Stimulated activated naive CD4-positive, alpha-beta T cell (primary cell): ENCODE measurements around the gene CLDN9.
"Not testable (repeated sequence)": the region's sequence is repeated elsewhere in the genome, so short reads cannot be mapped to it uniquely, and the experiment has no call there.

Experiments
- DNase-seq, 6 experiments: peaks; one replicate each; lab custom pipeline; 2025; lab: John Stamatoyannopoulos, UW

The CLDN9 gene

DNA sequence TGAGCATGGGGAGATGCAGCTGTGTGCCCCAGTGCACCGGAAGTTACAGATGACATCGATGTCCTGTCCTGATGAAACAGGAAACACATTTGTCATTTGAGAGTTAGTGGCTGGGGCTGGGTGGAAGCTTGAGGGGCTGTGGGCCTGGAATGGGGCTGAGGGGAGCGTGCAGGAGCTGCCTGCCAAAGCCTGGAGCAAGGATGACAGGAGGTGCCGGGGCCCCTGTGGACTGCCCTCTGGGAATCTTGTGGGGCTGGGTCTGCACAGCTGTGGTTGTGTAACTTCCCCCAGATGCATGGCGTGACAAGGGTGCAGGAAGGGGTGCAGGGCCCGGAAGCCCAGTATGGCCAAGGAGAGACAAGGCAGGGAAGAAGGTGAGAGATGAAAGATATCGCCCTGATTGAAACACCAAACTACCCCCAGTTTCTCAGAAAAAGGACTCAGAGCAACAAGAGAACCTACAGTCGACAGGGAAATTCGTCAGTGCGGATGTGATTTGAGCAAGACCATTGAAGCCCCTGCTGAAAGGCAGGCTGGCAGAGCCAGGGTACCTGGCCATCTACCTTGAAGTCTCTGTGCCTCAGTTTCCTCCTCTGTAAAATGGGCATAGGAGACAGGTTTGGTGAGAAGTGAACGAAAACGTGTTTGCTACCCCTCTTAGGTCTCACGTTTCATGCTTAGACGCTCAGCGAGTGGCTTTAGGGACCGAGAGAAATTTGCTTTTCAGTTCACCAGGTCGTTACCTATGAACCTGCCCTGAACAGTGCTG lies 42.4 kb downstream of the CLDN9 start:
- no peak for DNase-seq

GRCh38 chr16:3055734-3056115 lies 43.0 kb downstream of the CLDN9 start:
- not testable (repeated sequence) for DNase-seq

- DNase-seq: no peak
Observed at GRCh38 chr16:3056336-3057180, 43.8 kb downstream of the CLDN9 start.

DNA sequence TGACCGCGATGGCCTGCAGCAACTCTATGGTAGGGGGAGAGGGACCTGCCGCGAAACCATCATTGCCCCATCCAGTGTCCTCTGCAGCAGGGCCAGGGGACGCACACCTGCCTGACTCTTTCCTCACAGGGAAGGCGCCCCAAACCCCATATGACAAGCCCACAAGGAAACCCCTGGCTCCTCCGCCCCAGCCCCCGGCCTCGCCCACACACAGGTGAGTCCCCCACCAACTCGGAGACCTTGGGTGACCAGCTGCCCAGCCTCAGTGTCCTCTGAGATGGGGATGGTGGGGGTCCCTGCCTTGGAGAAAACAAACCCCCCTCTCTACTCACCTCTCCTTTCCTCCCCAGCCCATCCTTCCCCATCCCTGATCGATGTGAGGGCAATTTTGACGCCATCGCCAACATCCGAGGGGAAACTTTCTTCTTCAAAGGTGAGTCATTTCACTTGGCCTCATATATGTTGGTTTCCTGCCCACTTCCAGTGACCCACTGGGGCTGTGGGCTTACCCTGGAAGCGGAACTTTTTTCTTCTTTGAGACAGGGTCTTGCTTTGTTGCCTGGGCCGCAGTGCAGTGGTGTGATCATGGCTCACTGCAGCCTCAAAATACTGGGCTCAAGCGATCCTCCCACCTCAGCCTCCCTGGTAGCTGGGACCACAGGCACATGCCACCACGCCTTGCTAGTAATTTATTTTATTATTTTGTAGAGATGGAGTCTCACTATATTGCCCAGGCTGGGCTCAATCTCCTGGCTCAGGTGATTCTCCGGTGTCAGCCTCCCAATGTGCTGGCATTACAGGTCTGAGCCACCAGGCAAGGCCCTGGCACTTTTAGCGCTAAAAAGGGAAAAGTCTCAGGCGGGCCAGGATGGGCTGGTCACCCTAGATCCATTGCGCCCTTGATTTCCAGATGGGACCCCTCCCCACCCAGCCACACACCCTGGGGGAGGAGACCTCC lies 44.7 kb downstream of the CLDN9 start:
- no peak for DNase-seq

DNA sequence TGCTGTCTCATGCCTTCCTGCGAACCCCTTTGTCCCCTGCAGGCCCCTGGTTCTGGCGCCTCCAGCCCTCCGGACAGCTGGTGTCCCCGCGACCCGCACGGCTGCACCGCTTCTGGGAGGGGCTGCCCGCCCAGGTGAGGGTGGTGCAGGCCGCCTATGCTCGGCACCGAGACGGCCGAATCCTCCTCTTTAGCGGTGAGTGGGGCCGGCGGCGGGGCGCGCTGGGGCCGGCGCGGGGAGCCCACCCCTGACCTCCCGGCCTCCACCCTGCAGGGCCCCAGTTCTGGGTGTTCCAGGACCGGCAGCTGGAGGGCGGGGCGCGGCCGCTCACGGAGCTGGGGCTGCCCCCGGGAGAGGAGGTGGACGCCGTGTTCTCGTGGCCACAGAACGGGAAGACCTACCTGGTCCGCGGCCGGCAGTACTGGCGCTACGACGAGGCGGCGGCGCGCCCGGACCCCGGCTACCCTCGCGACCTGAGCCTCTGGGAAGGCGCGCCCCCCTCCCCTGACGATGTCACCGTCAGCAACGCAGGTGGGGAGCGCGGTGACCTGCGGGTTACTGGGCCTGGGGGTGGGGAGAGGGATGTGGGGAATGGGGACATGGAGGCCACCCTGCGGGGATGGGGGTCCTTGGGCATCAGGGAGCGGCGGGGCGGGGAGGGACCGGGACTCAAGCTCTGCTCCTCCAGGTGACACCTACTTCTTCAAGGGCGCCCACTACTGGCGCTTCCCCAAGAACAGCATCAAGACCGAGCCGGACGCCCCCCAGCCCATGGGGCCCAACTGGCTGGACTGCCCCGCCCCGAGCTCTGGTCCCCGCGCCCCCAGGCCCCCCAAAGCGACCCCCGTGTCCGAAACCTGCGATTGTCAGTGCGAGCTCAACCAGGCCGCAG lies 45.7 kb downstream of the CLDN9 start:
- DNase-seq: peak in 5 of 6 experiments; percentile 24 to 52 (median 49)

DNA sequence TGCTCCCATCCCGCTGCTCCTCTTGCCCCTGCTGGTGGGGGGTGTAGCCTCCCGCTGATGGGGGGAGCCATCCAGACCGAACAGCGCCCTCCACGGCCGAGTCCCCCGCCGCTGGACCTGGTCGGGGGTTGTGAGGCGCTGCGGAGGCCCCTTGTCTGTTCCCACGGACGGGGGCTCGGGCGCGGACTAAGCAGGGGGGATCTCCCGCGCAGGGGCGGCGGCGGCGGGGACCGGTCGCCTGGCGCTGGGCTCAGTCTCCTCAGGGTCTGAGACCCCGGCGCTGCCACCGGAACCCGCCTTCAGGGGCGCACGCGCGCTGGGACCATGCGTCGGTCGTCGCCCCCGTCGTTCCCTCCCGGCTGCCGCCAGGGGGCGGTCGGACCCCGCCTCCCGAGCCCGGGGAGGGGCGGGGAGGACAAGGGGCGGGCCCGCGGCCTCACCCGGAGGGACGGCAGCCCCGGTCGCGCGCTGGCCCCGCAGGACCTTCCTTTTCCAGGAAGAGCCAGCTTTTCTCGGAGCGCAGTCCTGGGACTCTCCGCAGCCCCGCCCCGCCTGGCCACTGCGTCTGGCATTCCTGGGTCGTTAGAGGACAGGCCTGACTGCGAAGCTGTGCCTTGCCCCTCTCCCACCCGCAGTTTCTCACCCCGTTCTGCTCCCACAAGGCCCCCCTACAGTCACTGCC lies 46.5 kb downstream of the CLDN9 start:
- peak; percentile 68 to 89 (median 80) for DNase-seq

DNA sequence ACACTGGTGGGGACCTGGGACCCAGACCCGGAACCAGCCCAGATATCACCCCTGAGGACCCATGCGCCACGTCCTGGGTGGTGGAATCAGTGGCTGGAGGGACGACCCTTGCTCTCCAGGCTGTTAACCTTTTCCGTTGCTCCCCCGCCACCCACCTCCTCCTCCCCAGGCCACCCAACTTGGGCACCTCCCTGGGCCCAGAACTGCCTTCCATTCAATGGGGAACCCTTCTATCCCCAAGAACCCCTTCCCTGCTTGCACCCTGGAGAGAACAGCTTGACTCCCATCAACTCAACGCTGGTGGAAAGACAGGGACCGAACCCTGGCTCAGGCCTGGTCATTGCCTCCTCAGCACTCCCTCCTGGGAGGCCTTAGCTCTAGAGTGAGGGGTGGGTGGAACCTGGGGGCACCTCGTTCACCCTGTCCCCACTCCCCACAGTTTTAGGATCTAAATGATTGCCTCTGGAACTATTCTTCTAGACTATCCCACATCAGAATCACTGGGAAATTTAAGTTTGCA lies 47.1 kb downstream of the CLDN9 start:
- DNase-seq: no peak

DNA sequence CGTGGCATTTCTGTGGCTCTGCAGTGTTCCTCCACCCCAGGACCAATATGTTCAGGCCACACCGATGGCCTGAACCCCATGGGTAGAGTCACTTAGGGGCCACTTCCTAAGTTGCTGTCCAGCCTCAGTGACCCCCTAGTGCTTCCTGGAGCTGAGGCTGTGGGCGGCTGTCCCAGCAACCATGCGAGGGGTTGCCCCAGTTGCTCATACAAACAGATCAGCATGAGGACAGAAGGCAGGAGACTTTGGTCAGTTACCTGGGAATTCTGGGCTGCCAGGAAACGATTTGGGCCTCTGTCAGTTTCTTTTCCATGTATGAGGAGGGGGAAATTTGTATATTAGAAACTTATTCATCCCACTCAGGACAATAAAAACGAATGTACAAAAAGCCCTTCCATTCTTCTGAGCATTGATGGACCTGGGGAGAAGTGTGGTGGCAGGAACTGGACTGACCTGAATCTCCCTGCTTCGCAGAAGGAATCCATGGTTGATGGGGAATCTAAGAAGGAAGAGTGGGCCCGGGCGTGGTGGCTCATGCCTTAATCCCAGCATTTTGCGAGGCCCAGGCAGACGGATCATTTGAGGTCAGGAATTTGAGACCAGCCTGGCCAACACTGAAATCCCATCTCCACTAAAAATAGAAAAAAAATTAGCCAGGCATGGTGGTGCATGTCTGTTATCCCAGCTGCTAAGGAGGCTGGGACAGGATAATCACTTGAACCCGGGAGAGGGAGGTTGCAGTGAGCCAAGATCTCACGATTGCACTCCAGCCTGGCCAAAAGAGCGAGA lies 47.8 kb downstream of the CLDN9 start:
- DNase-seq: no peak

DNA sequence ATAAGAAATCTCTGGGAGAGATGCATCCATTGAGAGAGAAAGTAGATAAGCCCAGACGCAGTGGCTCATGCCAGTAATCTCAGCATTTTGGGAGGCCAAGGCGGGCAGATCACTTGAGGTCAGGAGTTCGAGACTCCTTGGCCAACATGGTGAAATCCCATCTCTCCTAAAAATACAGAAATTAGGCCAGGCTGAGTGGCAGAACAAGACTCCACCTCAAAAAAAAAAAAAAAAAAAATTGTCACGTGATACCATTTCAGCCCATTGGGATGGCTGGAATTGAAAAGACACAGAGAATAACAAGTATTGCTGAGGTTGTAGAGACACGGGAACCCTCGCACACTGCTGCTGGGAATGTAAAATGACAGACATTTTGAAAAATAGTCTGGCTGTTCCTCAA lies 49.8 kb downstream of the CLDN9 start:
- no peak for DNase-seq

DNA sequence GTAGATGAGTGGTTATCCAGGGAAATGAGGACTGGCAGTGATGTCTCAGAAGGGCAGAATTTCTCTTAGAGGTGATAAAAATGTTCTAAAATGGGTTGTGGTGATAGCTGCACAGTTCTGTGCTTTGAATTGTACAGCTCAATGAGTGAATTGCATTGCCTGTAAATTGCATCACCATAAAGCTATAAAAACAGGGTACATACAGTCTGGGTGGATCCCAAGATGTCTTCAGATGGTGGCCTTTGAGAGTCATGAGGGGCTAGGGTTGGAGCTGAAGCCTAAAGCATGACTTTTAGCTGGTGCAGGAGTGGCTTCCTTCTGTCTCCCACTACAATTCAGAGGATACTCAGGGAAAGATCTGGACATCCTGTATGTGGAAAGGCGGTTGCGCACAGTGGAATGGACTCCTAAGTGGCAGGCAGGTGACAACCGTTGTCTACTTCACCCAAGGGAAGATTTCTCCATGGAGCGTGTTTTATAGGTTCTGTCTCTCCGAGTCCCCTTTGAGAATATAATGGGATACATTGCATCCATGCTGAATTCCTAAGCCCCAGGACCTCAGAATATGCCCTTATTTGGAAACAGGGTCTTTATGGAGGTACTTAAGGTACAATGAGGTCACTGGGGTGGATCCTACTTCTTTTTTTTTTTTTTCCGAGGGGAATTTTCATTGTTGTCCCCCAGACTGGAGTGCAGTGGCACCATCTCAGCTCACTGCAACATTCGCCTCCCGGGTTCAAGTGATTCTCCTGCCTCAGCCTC lies 51.1 kb downstream of the CLDN9 start:
- DNase-seq: no peak
